Parathyroid adenoma (tissue), 2 donors: ENCODE results near the gene FAM135A.

Source experiments
- H2AFZ ChIP-seq: fragments of 300-600 bp; sonication (generic); one replicate; pipeline ENCODE4 v1.7.0; 2017; ENCODE audit warnings: antibody characterized with exemption, mild to moderate bottlenecking
- H3K27ac ChIP-seq: fragments of 300-600 bp; sonication (generic); one replicate; pipeline ENCODE4 v1.7.0; 2017
- H3K27me3 ChIP-seq: fragments of 300-600 bp; sonication (generic); one replicate; pipeline ENCODE4 v1.7.0; 2017; ENCODE audit warnings: low read length; ENCODE audit not compliant: control insufficient read depth, insufficient read depth
- H3K36me3 ChIP-seq: fragments of 300-600 bp; sonication (generic); one replicate; pipeline ENCODE4 v1.7.0; 2017; ENCODE audit warnings: low read length; ENCODE audit not compliant: control insufficient read depth, insufficient read depth
- H3K4me1 ChIP-seq: fragments of 300-600 bp; sonication (generic); one replicate; pipeline ENCODE4 v1.7.0; 2017; ENCODE audit warnings: control low read depth
- H3K4me2 ChIP-seq: fragments of 300-600 bp; sonication (generic); one replicate; pipeline ENCODE4 v1.7.0; 2017; ENCODE audit warnings: low read length
- H3K4me3 ChIP-seq: fragments of 300-600 bp; sonication (generic); one replicate; pipeline ENCODE4 v1.7.0; 2017; ENCODE audit warnings: low read depth, low read length
- H3K79me2 ChIP-seq: fragments of 300-600 bp; sonication (generic); one replicate; pipeline ENCODE4 v1.7.0; 2017; ENCODE audit warnings: control low read depth
- H3K9ac ChIP-seq: fragments of 300-600 bp; sonication (generic); one replicate; pipeline ENCODE4 v1.7.0; 2017; ENCODE audit warnings: mild to moderate bottlenecking
- H3K9me3 ChIP-seq: fragments of 300-600 bp; sonication (generic); one replicate; pipeline ENCODE4 v1.7.0; 2017; ENCODE audit warnings: low read length; ENCODE audit not compliant: control insufficient read depth
- TF ChIP-seq, protein P1 (sequence below): fragments of 300-600 bp; sonication (generic); IDR thresholded peaks from one replicate; pipeline ENCODE4 v1.7.0; 2017; ENCODE audit warnings: antibody characterized with exemption, mild to moderate bottlenecking
- donor health status: primary hyperparathyroidism.

FAM135A gene

GRCh38 chr6:70394518-70395300 is 18.6 kb upstream of the FAM135A start:
- Histone ChIP-seq H3K9me3 (no peaks in the 10 kb centered on the region), H3K4me2 (peak overlapping the region; percentile 43), H3K27ac (peak overlapping the region; percentile 39), H3K36me3 (no peaks in the 10 kb centered on the region), H3K27me3 (no peaks in the 10 kb centered on the region), H3K79me2 (no peaks in the 10 kb centered on the region), H3K4me3 (no peak overlapping the region), H3K9ac (no peak overlapping the region), H3K4me1 (peaks cover 24% of the 10 kb centered on the region), H2AFZ (peak overlapping the region; percentile 77)
- TF ChIP-seq, protein P1, sequence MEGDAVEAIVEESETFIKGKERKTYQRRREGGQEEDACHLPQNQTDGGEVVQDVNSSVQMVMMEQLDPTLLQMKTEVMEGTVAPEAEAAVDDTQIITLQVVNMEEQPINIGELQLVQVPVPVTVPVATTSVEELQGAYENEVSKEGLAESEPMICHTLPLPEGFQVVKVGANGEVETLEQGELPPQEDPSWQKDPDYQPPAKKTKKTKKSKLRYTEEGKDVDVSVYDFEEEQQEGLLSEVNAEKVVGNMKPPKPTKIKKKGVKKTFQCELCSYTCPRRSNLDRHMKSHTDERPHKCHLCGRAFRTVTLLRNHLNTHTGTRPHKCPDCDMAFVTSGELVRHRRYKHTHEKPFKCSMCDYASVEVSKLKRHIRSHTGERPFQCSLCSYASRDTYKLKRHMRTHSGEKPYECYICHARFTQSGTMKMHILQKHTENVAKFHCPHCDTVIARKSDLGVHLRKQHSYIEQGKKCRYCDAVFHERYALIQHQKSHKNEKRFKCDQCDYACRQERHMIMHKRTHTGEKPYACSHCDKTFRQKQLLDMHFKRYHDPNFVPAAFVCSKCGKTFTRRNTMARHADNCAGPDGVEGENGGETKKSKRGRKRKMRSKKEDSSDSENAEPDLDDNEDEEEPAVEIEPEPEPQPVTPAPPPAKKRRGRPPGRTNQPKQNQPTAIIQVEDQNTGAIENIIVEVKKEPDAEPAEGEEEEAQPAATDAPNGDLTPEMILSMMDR = no peak

DNA sequence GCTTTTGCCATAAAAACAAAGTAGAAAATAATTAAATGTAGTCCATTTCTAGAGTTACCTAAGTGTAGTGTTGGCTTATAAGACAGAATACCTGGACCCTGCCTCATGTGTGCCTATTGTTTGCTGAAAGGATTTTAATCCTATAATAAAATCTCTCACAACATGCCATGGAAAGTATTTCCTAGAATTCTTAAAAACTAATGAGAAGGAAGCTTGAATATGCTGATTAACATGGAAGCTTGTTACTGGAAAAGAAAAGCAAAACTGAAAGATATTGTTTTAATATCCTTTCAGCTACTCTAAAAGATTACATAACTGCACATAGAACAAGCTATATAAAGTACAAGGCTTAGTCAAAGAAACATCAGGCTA is 18.0 kb upstream of the FAM135A start:
- Histone ChIP-seq H3K4me2 (peak overlapping the region; percentile 43), H3K9me3 (no peaks in the 10 kb centered on the region), H3K9ac (no peak overlapping the region), H3K4me3 (no peak overlapping the region), H3K36me3 (no peaks in the 10 kb centered on the region), H3K79me2 (no peaks in the 10 kb centered on the region), H3K4me1 (peaks cover 24% of the 10 kb centered on the region), H2AFZ (peak overlapping the region; percentile 77), H3K27me3 (no peaks in the 10 kb centered on the region), H3K27ac (peak overlapping the region; percentile 39)
- TF ChIP-seq, protein P1 = no peak

- Histone ChIP-seq H3K27ac (no peak overlapping the region), H3K36me3 (no peaks in the 10 kb centered on the region), H3K4me2 (no peak overlapping the region), H3K79me2 (no peaks in the 10 kb centered on the region), H3K9ac (no peak overlapping the region), H3K9me3 (no peaks in the 10 kb centered on the region), H3K4me3 (no peak overlapping the region), H2AFZ (peak overlapping the region; percentile 14), H3K4me1 (peaks cover 24% of the 10 kb centered on the region), H3K27me3 (no peaks in the 10 kb centered on the region)
- TF ChIP-seq, protein P1 = no peak
Observed at GRCh38 chr6:70396163-70396562, 17.1 kb upstream of the FAM135A start.

- Histone ChIP-seq H3K36me3 (no peaks in the 10 kb centered on the region), H3K27me3 (no peaks in the 10 kb centered on the region), H2AFZ (peak overlapping the region; percentile 67), H3K4me1 (peaks cover 24% of the 10 kb centered on the region), H3K27ac (no peak overlapping the region), H3K79me2 (no peaks in the 10 kb centered on the region), H3K4me2 (no peak overlapping the region), H3K9me3 (no peaks in the 10 kb centered on the region), H3K9ac (no peak overlapping the region), H3K4me3 (no peak overlapping the region)
- TF ChIP-seq, protein P1 = no peak
Observed at GRCh38 chr6:70396796-70397729, 16.2 kb upstream of the FAM135A start.
